Endothelial cell of umbilical vein (primary cell): ENCODE data around the gene SYNPR. TPM values are rescaled to one million over a fixed set of nuclear protein-coding genes. Genes with fewer than 3 reads are reported as not detected.

ENCODE experiments used
- BruUV-seq: library from RNA; stranded (reverse); fragments of 400-500 nt; replicated peaks from 2 replicates; lab custom pipeline; 2021; lab: Mats Ljungman, UMichigan
- CTCF ChIA-PET: fragments of 300-600, 350-600 bp; sonication (Branson Sonifier 250); formaldehyde crosslinking; loops from one replicate; lab custom pipeline; 2021; ENCODE audit warnings: antibody characterized with exemption, inconsistent platforms; lab: Charles Lee
- POLR2A ChIA-PET: fragments of 300-600, 350-600 bp; sonication (Branson Sonifier 250); formaldehyde crosslinking; loops from one replicate; lab custom pipeline; 2021; ENCODE audit warnings: antibody characterized with exemption, inconsistent platforms; lab: Charles Lee
- DNase-seq: peaks from one replicate; pipeline ENCODE4 v3.0.0-alpha.2; 2011; ENCODE audit warnings: low read depth, low spot score
- FAIRE-seq: peaks from 2 replicates; lab custom pipeline; 2011; peaks lifted over from hg19 to GRCh38; lab: Jason Lieb, UNC
- H2AFZ ChIP-seq: 2 replicates; pipeline ENCODE4 v1.6.0; 2012; ENCODE audit warnings: low read depth, low read length, control low read depth, inconsistent platforms
- H3K27ac ChIP-seq: 2 replicates; pipeline ENCODE4 v1.5.1; 2011; ENCODE audit warnings: low read depth, mild to moderate bottlenecking, control low read depth, low read length, moderate library complexity; ENCODE audit not compliant: insufficient read depth
- H3K27me3 ChIP-seq, 2 experiments: 2 replicates each; pipeline versions ENCODE4 v1.6.0 to v1.6.1; 2011; ENCODE audit warnings: low read length in 2 of 2, mixed read lengths in 1 of 2; ENCODE audit not compliant: control insufficient read depth in 2 of 2, insufficient read depth in 2 of 2
- H3K36me3 ChIP-seq, 2 experiments: 2 replicates in 1 of 2; 3 replicates in 1 of 2; pipeline ENCODE4 v1.5.1; 2011; ENCODE audit warnings: low read length in 2 of 2, mild to moderate bottlenecking in 1 of 2, moderate library complexity in 1 of 2; ENCODE audit not compliant: control insufficient read depth in 2 of 2, insufficient read depth in 2 of 2; ENCODE audit errors: extremely low read depth in 1 of 2
- H3K4me1 ChIP-seq: 3 replicates; pipeline ENCODE4 v1.5.1; 2011; ENCODE audit warnings: mild to moderate bottlenecking, low read length; ENCODE audit not compliant: control insufficient read depth, insufficient read depth; ENCODE audit errors: extremely low read depth
- H3K4me2 ChIP-seq: 2 replicates; pipeline ENCODE4 v1.6.1; 2011; ENCODE audit warnings: low read length, control low read depth, mixed read lengths; ENCODE audit not compliant: insufficient read depth
- H3K4me3 ChIP-seq, 3 experiments: fragments of 200-600 bp in 1 of 3; sonication (generic), shearing (Covaris generic) in 1 of 3; replicated peaks in 1 of 3; 2 replicates each; pipeline ENCODE4 v1.5.1; 2011 to 2016; ENCODE audit warnings: control low read depth in 3 of 3, low read length in 3 of 3, mild to moderate bottlenecking in 2 of 3, inconsistent platforms in 1 of 3, low read depth in 1 of 3, moderate library complexity in 1 of 3; ENCODE audit not compliant: insufficient read depth in 1 of 3
- H3K79me2 ChIP-seq: 2 replicates; pipeline ENCODE4 v1.6.0; 2012; ENCODE audit warnings: low read length, inconsistent platforms; ENCODE audit not compliant: control insufficient read depth, insufficient read depth
- H3K9ac ChIP-seq: replicated peaks from 2 replicates; pipeline ENCODE3; 2011; ENCODE audit warnings: low read length, control low read depth; ENCODE audit not compliant: insufficient read depth; ENCODE audit errors: extremely low read depth
- H3K9me1 ChIP-seq: replicated peaks from 3 replicates; pipeline ENCODE4 v1.6.0; 2011; ENCODE audit warnings: mild to moderate bottlenecking, low read length; ENCODE audit not compliant: control insufficient read depth, insufficient read depth; ENCODE audit errors: extremely low read depth
- H3K9me3 ChIP-seq: replicated peaks from 2 replicates; pipeline ENCODE4 v1.5.1; 2012; ENCODE audit warnings: low read length, inconsistent platforms; ENCODE audit not compliant: control insufficient read depth, insufficient read depth
- H4K20me1 ChIP-seq: replicated peaks from 2 replicates; pipeline ENCODE3; 2011; ENCODE audit warnings: mild to moderate bottlenecking, low read length; ENCODE audit not compliant: control insufficient read depth, insufficient read depth; ENCODE audit errors: extremely low read depth
- EZH2 ChIP-seq: IDR thresholded peaks from 2 replicates; pipeline ENCODE4 v1.6.1; 2012; ENCODE audit warnings: borderline replicate concordance, low read depth, mild to moderate bottlenecking, moderate library complexity, low read length, inconsistent platforms; ENCODE audit not compliant: severe bottlenecking
- FOS ChIP-seq: IDR thresholded peaks from 2 replicates; pipeline ENCODE4 v1.6.1; 2011; ENCODE audit warnings: mild to moderate bottlenecking, low read length, moderate library complexity, borderline replicate concordance; ENCODE audit not compliant: insufficient read depth
- GATA2 ChIP-seq: IDR thresholded peaks from 2 replicates; pipeline ENCODE4 v1.7.0; 2011; ENCODE audit warnings: low read depth, mild to moderate bottlenecking, moderate library complexity, mixed read lengths, low read length; ENCODE audit not compliant: insufficient read length, insufficient read depth
- JUN ChIP-seq: IDR thresholded peaks from 2 replicates; pipeline ENCODE4 v1.6.1; 2011; ENCODE audit warnings: borderline replicate concordance, low read depth; ENCODE audit not compliant: insufficient read length, insufficient read depth
- MYC ChIP-seq: IDR thresholded peaks from one replicate; pipeline ENCODE4 v1.6.1; 2011; ENCODE audit warnings: mild to moderate bottlenecking, low read depth, low read length
- POLR2A ChIP-seq: IDR thresholded peaks from 2 replicates; pipeline ENCODE4 v1.6.1; 2012; ENCODE audit warnings: low read depth, mild to moderate bottlenecking, control low read depth, low read length
- POLR2AphosphoS5 ChIP-seq: IDR thresholded peaks from 2 replicates; pipeline ENCODE4 v1.6.1; 2012; ENCODE audit warnings: low read depth, mild to moderate bottlenecking, control low read depth, low read length, moderate library complexity; ENCODE audit not compliant: insufficient read depth
- dilution Hi-C: fragments of 300-500 bp; cut with MboI; formaldehyde crosslinking; loops from one replicate; pipeline ENCODE4 v1.15.0; 2019; ENCODE audit warnings: low sequenced_read_pairs; ENCODE audit not compliant: extremely low pct_ligation_motif_present
- intact Hi-C: fragments of 100-400 bp; cut with micrococcal nuclease; formaldehyde crosslinking; loops from one replicate; pipeline ENCODE4 v1.10.0; 2022
- polyA plus RNA-seq, 4 experiments: library from polyadenylated mRNA; depleted of rRNA in 3 of 4; stranded (reverse) in 3 of 4; unstranded in 1 of 4; fragments of >200 nt; gene quantifications; 2 replicates each; pipeline versions ENCODE4 v1.2.1 to v1.2.3, GENCODE V29; 2011 to 2012; ENCODE audit warnings: missing spikeins in 1 of 4
- total RNA-seq: library from RNA; stranded (reverse); gene quantifications from 2 replicates; pipeline ENCODE4 v1.2.3, GENCODE V29; 2021
- TF ChIP-seq, protein P1 (sequence below): IDR thresholded peaks from 2 replicates; pipeline ENCODE4 v1.6.1; 2011; ENCODE audit not compliant: insufficient read depth, insufficient read length
- TF ChIP-seq, protein P2 (sequence below), 2 donors: IDR thresholded peaks; 1 replicate in 1 of 2; 2 replicates in 1 of 2; pipeline ENCODE4 v1.5.1; 2011; ENCODE audit warnings: low read length in 2 of 2, mild to moderate bottlenecking in 2 of 2, moderate library complexity in 2 of 2, control low read depth in 1 of 2, inconsistent platforms in 1 of 2, low read depth in 1 of 2; ENCODE audit not compliant: insufficient read depth in 1 of 2; ENCODE audit errors: extremely low read depth in 1 of 2

The SYNPR gene
- total and polyA plus RNA-seq, 2 donors (not counting 3 experiments of a cell fraction or from before 2014, with no cell fraction given) = not detected

DNA sequence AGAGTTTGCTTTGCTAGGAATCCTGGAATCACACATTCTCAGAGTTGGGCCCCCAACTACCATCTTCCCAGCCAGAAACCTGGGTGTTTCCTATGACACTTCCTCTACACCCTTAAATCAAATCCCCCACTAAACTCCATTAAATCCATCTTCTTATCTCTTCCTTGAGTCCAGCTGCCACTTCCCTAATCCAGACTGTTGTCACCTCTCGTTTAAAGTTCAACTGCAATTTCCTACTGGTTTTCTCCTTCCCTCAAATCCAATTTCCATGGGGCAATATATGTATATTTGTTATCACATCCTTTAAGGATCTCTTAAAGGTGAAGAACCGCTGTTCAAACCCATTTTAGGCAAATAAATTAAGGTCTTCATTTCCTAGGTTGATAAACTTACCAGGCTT lies 300.8 kb downstream of the SYNPR start:
- ChIA-PET POLR2A (no interaction called here), CTCF (no interaction called here)
- intact Hi-C loops = no loop called here
- Histone ChIP-seq H3K4me1 (no peaks in the 10 kb centered on the region), H3K79me2 (no peaks in the 10 kb centered on the region), H3K4me3 (no peak overlapping the region), H3K9me1 (no peaks in the 10 kb centered on the region), H3K27ac (no peak overlapping the region), H3K9ac (no peak overlapping the region), H3K4me2 (no peak overlapping the region), H2AFZ (no peak overlapping the region), H3K36me3 (no peaks in the 10 kb centered on the region), H3K9me3 (no peaks in the 10 kb centered on the region), H4K20me1 (no peaks in the 10 kb centered on the region), H3K27me3 (no peaks in the 10 kb centered on the region)
- TF ChIP-seq POLR2AphosphoS5 (no peak), GATA2 (no peak), POLR2A (no peak), EZH2 (no peak), MYC (no peak), FOS (no peak), JUN (no peak)
- TF ChIP-seq, protein P1, sequence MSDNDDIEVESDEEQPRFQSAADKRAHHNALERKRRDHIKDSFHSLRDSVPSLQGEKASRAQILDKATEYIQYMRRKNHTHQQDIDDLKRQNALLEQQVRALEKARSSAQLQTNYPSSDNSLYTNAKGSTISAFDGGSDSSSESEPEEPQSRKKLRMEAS = no peak
- TF ChIP-seq, protein P2, sequence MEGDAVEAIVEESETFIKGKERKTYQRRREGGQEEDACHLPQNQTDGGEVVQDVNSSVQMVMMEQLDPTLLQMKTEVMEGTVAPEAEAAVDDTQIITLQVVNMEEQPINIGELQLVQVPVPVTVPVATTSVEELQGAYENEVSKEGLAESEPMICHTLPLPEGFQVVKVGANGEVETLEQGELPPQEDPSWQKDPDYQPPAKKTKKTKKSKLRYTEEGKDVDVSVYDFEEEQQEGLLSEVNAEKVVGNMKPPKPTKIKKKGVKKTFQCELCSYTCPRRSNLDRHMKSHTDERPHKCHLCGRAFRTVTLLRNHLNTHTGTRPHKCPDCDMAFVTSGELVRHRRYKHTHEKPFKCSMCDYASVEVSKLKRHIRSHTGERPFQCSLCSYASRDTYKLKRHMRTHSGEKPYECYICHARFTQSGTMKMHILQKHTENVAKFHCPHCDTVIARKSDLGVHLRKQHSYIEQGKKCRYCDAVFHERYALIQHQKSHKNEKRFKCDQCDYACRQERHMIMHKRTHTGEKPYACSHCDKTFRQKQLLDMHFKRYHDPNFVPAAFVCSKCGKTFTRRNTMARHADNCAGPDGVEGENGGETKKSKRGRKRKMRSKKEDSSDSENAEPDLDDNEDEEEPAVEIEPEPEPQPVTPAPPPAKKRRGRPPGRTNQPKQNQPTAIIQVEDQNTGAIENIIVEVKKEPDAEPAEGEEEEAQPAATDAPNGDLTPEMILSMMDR (IDR thresholded peaks at IDR 0.05; ENCODE audit: extremely low read depth in 1 of 2, insufficient read depth in 1 of 2, low read depth in 1 of 2, low read length in 2 of 2) = no peak
- dilution Hi-C loops = no loop called here
- no peak for DNase-seq
- no TSS peak for BruUV-seq
- no peak for FAIRE-seq
